Measurements from ENCODE around the gene MUC5B. TPM values are rescaled to one million over a fixed set of nuclear protein-coding genes. Genes with fewer than 3 reads are reported as not detected.
"Not testable (repeated sequence)": the region's sequence is repeated elsewhere in the genome, so short reads cannot be mapped to it uniquely, and the experiment has no call there.

Gene MUC5B
- total RNA-seq, 2 experiments from 2014 or later: not detected

DNA sequence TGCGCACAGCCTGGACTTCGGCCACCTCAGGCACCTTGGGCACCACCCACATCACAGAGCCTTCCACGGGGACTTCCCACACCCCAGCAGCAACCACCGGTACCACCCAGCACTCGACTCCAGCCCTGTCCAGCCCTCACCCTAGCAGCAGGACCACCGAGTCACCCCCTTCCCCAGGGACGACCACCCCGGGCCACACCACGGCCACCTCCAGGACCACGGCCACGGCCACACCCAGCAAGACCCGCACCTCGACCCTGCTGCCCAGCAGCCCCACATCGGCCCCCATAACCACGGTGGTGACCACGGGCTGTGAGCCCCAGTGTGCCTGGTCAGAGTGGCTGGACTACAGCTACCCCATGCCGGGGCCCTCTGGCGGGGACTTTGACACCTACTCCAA, 26.1 kb downstream of the MUC5B start:
- H3K36me3 ChIP-seq (ENCODE audit: insufficient read depth, low read length); intact Hi-C loops (cut with DNase I, micrococcal nuclease); H3K27me3 ChIP-seq (ENCODE audit: control insufficient read depth in 1 of 2, insufficient read depth in 2 of 2, low read length in 2 of 2); H3K27me3 Mint-ChIP-seq; DNase-seq; H3K4me3 Mint-ChIP-seq; H3K27ac ChIP-seq (ENCODE audit: low read depth in 1 of 2, low read length in 2 of 2); H3K36me3 Mint-ChIP-seq (ENCODE audit: low read depth); H3K27ac Mint-ChIP-seq; H3K4me1 Mint-ChIP-seq (ENCODE audit: low read depth); H3K9me3 Mint-ChIP-seq; ATAC-seq (ENCODE audit: poor library complexity); H3K4me1 ChIP-seq (ENCODE audit: insufficient read depth, low read length); CTCF ChIA-PET; POLR2A ChIA-PET; H3K4me3 ChIP-seq (ENCODE audit: low read length): not testable (repeated sequence)
- peaks cover 0 to 17% of the 10 kb centered on the region in 2 experiments for H3K9me3 ChIP-seq (ENCODE audit: control insufficient read depth in 1 of 2, insufficient read depth in 1 of 2, low read length in 2 of 2)

- ATAC-seq (ENCODE audit: poor library complexity); H3K4me1 ChIP-seq (ENCODE audit: insufficient read depth, low read length); intact Hi-C loops (cut with DNase I, micrococcal nuclease); H3K4me3 ChIP-seq (ENCODE audit: low read length); H3K27me3 ChIP-seq (ENCODE audit: control insufficient read depth in 1 of 2, insufficient read depth in 2 of 2, low read length in 2 of 2); H3K36me3 Mint-ChIP-seq (ENCODE audit: low read depth); H3K4me1 Mint-ChIP-seq (ENCODE audit: low read depth); DNase-seq; CTCF ChIA-PET; H3K27me3 Mint-ChIP-seq; H3K27ac ChIP-seq (ENCODE audit: low read depth in 1 of 2, low read length in 2 of 2); H3K27ac Mint-ChIP-seq; H3K4me3 Mint-ChIP-seq; POLR2A ChIA-PET; H3K9me3 Mint-ChIP-seq; H3K36me3 ChIP-seq (ENCODE audit: insufficient read depth, low read length): not testable (repeated sequence)
- H3K9me3 ChIP-seq (ENCODE audit: control insufficient read depth in 1 of 2, insufficient read depth in 1 of 2, low read length in 2 of 2): peaks cover 0 to 17% of the 10 kb centered on the region in 2 experiments
Observed at GRCh38 chr11:1250411-1250810, 27.5 kb downstream of the MUC5B start.

GRCh38 chr11:1251236-1251770, 28.4 kb downstream of the MUC5B start:
- TF ChIP-seq CTCF (IDR thresholded peaks at IDR 0.05): no peak
- Histone ChIP-seq H3K27me3 (ENCODE audit: control insufficient read depth in 1 of 2, insufficient read depth in 2 of 2, low read length in 2 of 2) (no peaks in the 10 kb centered on the region), H3K27ac (ENCODE audit: low read depth in 1 of 2, low read length in 2 of 2) (no peak overlapping the region), H3K4me1 (ENCODE audit: insufficient read depth, low read length) (no peaks in the 10 kb centered on the region), H3K9me3 (ENCODE audit: control insufficient read depth in 1 of 2, insufficient read depth in 1 of 2, low read length in 2 of 2) (peaks cover 0 to 17% of the 10 kb centered on the region in 2 experiments), H3K36me3 (ENCODE audit: insufficient read depth, low read length) (no peaks in the 10 kb centered on the region), H3K4me3 (ENCODE audit: low read length) (no peak overlapping the region)
- DNase-seq (no peak), ATAC-seq (ENCODE audit: poor library complexity) (no peak)
- H3K4me1 Mint-ChIP-seq (ENCODE audit: low read depth): no peaks in the 10 kb centered on the region
- no peaks in the 10 kb centered on the region for H3K36me3 Mint-ChIP-seq (ENCODE audit: low read depth)
- H3K4me3 Mint-ChIP-seq: no peak overlapping the region
- CTCF ChIA-PET: no interaction called here
- H3K27ac Mint-ChIP-seq: no peak overlapping the region
- no peaks in the 10 kb centered on the region for H3K27me3 Mint-ChIP-seq
- no peaks in the 10 kb centered on the region for H3K9me3 Mint-ChIP-seq
- POLR2A ChIA-PET: no interaction called here
- intact Hi-C loops (cut with DNase I, micrococcal nuclease): no loop called here

- CTCF ChIA-PET: no interaction called here
- no peaks in the 10 kb centered on the region for H3K27me3 Mint-ChIP-seq
Observed at GRCh38 chr11:1252371-1253102, 29.7 kb downstream of the MUC5B start.

More at GRCh38 chr11:1252371-1253102, 29.7 kb downstream of the MUC5B start:
- ATAC-seq (ENCODE audit: poor library complexity) (no peak), DNase-seq (no peak)
- Mint-ChIP-seq H3K27ac (no peak overlapping the region), H3K9me3 (no peaks in the 10 kb centered on the region), H3K36me3 (ENCODE audit: low read depth) (no peaks in the 10 kb centered on the region), H3K4me3 (no peak overlapping the region), H3K4me1 (ENCODE audit: low read depth) (no peaks in the 10 kb centered on the region)
- Histone ChIP-seq H3K4me1 (ENCODE audit: insufficient read depth, low read length) (no peaks in the 10 kb centered on the region), H3K36me3 (ENCODE audit: insufficient read depth, low read length) (no peaks in the 10 kb centered on the region), H3K9me3 (ENCODE audit: control insufficient read depth in 1 of 2, insufficient read depth in 1 of 2, low read length in 2 of 2) (peaks cover 0 to 17% of the 10 kb centered on the region in 2 experiments), H3K4me3 (ENCODE audit: low read length) (no peak overlapping the region), H3K27me3 (ENCODE audit: control insufficient read depth in 1 of 2, insufficient read depth in 2 of 2, low read length in 2 of 2) (no peaks in the 10 kb centered on the region), H3K27ac (ENCODE audit: low read depth in 1 of 2, low read length in 2 of 2) (no peak overlapping the region)
- POLR2A ChIA-PET: no interaction called here
- intact Hi-C loops (cut with DNase I, micrococcal nuclease): no loop called here
- TF ChIP-seq CTCF (IDR thresholded peaks at IDR 0.05): no peak

Measured in CD4-positive, alpha-beta T cell (primary cell).